ENCODE results near the gene CPNE6. TPM values are rescaled to one million over a fixed set of nuclear protein-coding genes. Genes with fewer than 3 reads are reported as not detected.

The CPNE6 gene
- total RNA-seq, 1 experiment from 2014 or later, result not detected

GRCh38 chr14:24106672-24107271, 35.4 kb downstream of the CPNE6 start:
- Histone ChIP-seq H3K79me2 (ENCODE audit: insufficient read depth, low read length) (no peaks in the 10 kb centered on the region), H3K4me2 (ENCODE audit: low read length) (no peak overlapping the region), H3K27me3 (ENCODE audit: insufficient read depth, low read length) (no peaks in the 10 kb centered on the region), H3K4me3 (replicated peaks in 1 of 2; ENCODE audit: low read depth in 1 of 2, low read length in 2 of 2) (no peak overlapping the region), H3K36me3 (ENCODE audit: control insufficient read depth in 1 of 2, insufficient read depth in 2 of 2, low read length in 2 of 2) (no peaks in the 10 kb centered on the region), H2AFZ (ENCODE audit: low read depth, low read length, poor library complexity, severe bottlenecking) (no peak overlapping the region), H3K9me2 (ENCODE audit: insufficient read depth) (no peaks in the 10 kb centered on the region), H3K4me1 (ENCODE audit: control insufficient read depth in 1 of 2, insufficient read depth in 2 of 2, low read length in 2 of 2) (peaks cover 2 to 9% of the 10 kb centered on the region in 2 experiments; a peak in 3 of 4 replicates), H4K20me1 (ENCODE audit: insufficient read depth) (no peaks in the 10 kb centered on the region), H3K27ac (ENCODE audit: low read depth, low read length) (no peak overlapping the region), H3K9ac (ENCODE audit: low read length) (no peak overlapping the region), H3K9me3 (ENCODE audit: control insufficient read depth in 1 of 2, insufficient read depth in 1 of 2, low read depth in 1 of 2, low read length in 2 of 2) (peaks cover 0 to 5% of the 10 kb centered on the region in 2 experiments; a peak in 1 of 4 replicates)
- TF ChIP-seq POLR2AphosphoS5 (IDR thresholded peaks at IDR 0.05; ENCODE audit: low read depth, low read length) (no peak), POLR2A (IDR thresholded peaks at IDR 0.05; ENCODE audit: borderline replicate concordance, extremely low read depth, insufficient read depth, insufficient read length) (no peak), SIN3A (IDR thresholded peaks at IDR 0.05; ENCODE audit: low read depth) (no peak), EGR1 (IDR thresholded peaks at IDR 0.05; ENCODE audit: low read depth) (no peak), ZBTB33 (IDR thresholded peaks at IDR 0.05; ENCODE audit: extremely low read depth, insufficient replicate concordance, low read length) (no peak), EZH2phosphoT487 (IDR thresholded peaks at IDR 0.05; ENCODE audit: borderline replicate concordance) (no peak), CBX3 (IDR thresholded peaks at IDR 0.05; ENCODE audit: low read depth) (no peak), FOSL1 (IDR thresholded peaks at IDR 0.05; ENCODE audit: low read depth) (no peak), EZH2 (IDR thresholded peaks at IDR 0.05) (no peak), YY1 (IDR thresholded peaks at IDR 0.05; ENCODE audit: extremely low read depth, insufficient replicate concordance, low read depth, low read length) (no peak), ZNF274 (IDR thresholded peaks at IDR 0.05; ENCODE audit: low read depth, low read length) (no peak), CTCF (IDR thresholded peaks at IDR 0.05 in 2 of 3, conservative IDR thresholded peaks at IDR 0.05 in 1 of 3; ENCODE audit: borderline replicate concordance in 1 of 3, insufficient read depth in 1 of 3, low read depth in 2 of 3, low read length in 2 of 3) (no peak), ATF3 (IDR thresholded peaks at IDR 0.05) (no peak), ELF1 (IDR thresholded peaks at IDR 0.05; ENCODE audit: borderline replicate concordance, low read depth) (no peak), JUND (IDR thresholded peaks at IDR 0.05) (no peak), SP1 (IDR thresholded peaks at IDR 0.05; ENCODE audit: low read depth) (no peak), TCF7L2 (IDR thresholded peaks at IDR 0.05; ENCODE audit: borderline replicate concordance, extremely low read depth, insufficient read depth, insufficient read length) (no peak), RAD21 (IDR thresholded peaks at IDR 0.05; ENCODE audit: low read depth) (no peak)
- RAD21 ChIA-PET (ENCODE audit: low non-redundant PET in 1 of 2, low total read pairs in 2 of 2, uncharacterized antibody in 2 of 2, unreplicated experiment in 2 of 2), result interaction anchor here (1.0 to 1.5 kb wide), 2 partner anchors 9 to 49 kb away, joined by 3 to 4 read pairs; no protein-coding TSS in a partner anchor
- ATAC-seq, result no peak
- POLR2A ChIA-PET, result interaction anchor here (1.0 to 3.6 kb wide), 4 partner anchors 9 to 49 kb away, joined by 3 to 20 read pairs (median 8); partner anchors contain the start of gene PCK2
- CTCF ChIA-PET, result interaction anchor here (0.5 to 5.5 kb wide), 3 partner anchors 14 to 63 kb away, joined by 3 to 116 read pairs (median 73); partner anchors contain the start of gene PCK2
- DNase-seq (ENCODE audit: low read depth, low spot score), result no peak
- intact Hi-C loops (cut with micrococcal nuclease), result no loop called here
- BruUV-seq (replicated peaks), result no TSS peak

Data from HCT116 (cell line).